Activated T-cell treated with anti-CD3 and anti-CD28 coated beads, Interleukin-2, amount 50 U/mL, for 24 hours (primary cell): ENCODE data around the gene SLC9B1.
"Not testable (repeated sequence)": the region's sequence is repeated elsewhere in the genome, so short reads cannot be mapped to it uniquely, and the experiment has no call there.

ENCODE experiments used
- DNase-seq: peaks from one replicate; pipeline ENCODE4 v3.0.0-alpha.2; 2020
- H3K27ac Mint-ChIP-seq: 2 replicates; pipeline ENCODE4 v1.8.0; 2020; ENCODE audit warnings: mild to moderate bottlenecking, mixed read lengths
- H3K27me3 Mint-ChIP-seq: 2 replicates; pipeline ENCODE4 v1.8.0; 2020; ENCODE audit warnings: mixed read lengths
- H3K36me3 Mint-ChIP-seq: 2 replicates; pipeline ENCODE4 v1.8.0; 2020; ENCODE audit warnings: low read depth, mixed read lengths
- H3K4me1 Mint-ChIP-seq: 2 replicates; pipeline ENCODE4 v1.8.0; 2020; ENCODE audit warnings: low read depth, mixed read lengths
- H3K4me3 Mint-ChIP-seq: 2 replicates; pipeline ENCODE4 v1.8.0; 2020; ENCODE audit warnings: mild to moderate bottlenecking, moderate library complexity, mixed read lengths
- H3K9me3 Mint-ChIP-seq: 2 replicates; pipeline ENCODE4 v1.8.0; 2020; ENCODE audit warnings: mixed read lengths

The SLC9B1 gene

GRCh38 chr4:102961813-102962212, 57.7 kb downstream of the SLC9B1 start:
- not testable (repeated sequence) for H3K36me3 Mint-ChIP-seq, H3K27me3 Mint-ChIP-seq, H3K4me1 Mint-ChIP-seq, H3K9me3 Mint-ChIP-seq, H3K4me3 Mint-ChIP-seq, H3K27ac Mint-ChIP-seq, DNase-seq

GRCh38 chr4:102959496-102959895, 60.0 kb downstream of the SLC9B1 start:
- Mint-ChIP-seq H3K4me1 (no peaks in the 10 kb centered on the region), H3K9me3 (peaks cover 17% of the 10 kb centered on the region), H3K36me3 (peaks cover 4% of the 10 kb centered on the region), H3K27ac (no peak overlapping the region), H3K27me3 (no peaks in the 10 kb centered on the region), H3K4me3 (no peak overlapping the region)
- no peak for DNase-seq

- Mint-ChIP-seq H3K36me3 (peaks cover 7% of the 10 kb centered on the region), H3K27me3 (no peaks in the 10 kb centered on the region), H3K4me1 (no peaks in the 10 kb centered on the region), H3K27ac (no peak overlapping the region), H3K4me3 (no peak overlapping the region), H3K9me3 (no peaks in the 10 kb centered on the region)
- DNase-seq = no peak
Measured at GRCh38 chr4:102945066-102945465, 74.4 kb downstream of the SLC9B1 start.

GRCh38 chr4:102938063-102938462, 81.4 kb downstream of the SLC9B1 start:
- not testable (repeated sequence) for H3K4me3 Mint-ChIP-seq, H3K4me1 Mint-ChIP-seq, H3K27me3 Mint-ChIP-seq, H3K9me3 Mint-ChIP-seq, H3K36me3 Mint-ChIP-seq, DNase-seq, H3K27ac Mint-ChIP-seq

GRCh38 chr4:102935716-102936115, 83.8 kb downstream of the SLC9B1 start:
- no peak for DNase-seq
- H3K36me3 Mint-ChIP-seq = no peaks in the 10 kb centered on the region
- H3K4me3 Mint-ChIP-seq = no peak overlapping the region
- H3K27me3 Mint-ChIP-seq = no peaks in the 10 kb centered on the region
- no peaks in the 10 kb centered on the region for H3K4me1 Mint-ChIP-seq
- no peaks in the 10 kb centered on the region for H3K9me3 Mint-ChIP-seq
- no peak overlapping the region for H3K27ac Mint-ChIP-seq

- DNase-seq, H3K4me1 Mint-ChIP-seq, H3K4me3 Mint-ChIP-seq, H3K27ac Mint-ChIP-seq, H3K27me3 Mint-ChIP-seq: not testable (repeated sequence)
- Mint-ChIP-seq H3K36me3 (peaks cover 32% of the 10 kb centered on the region), H3K9me3 (peaks cover 16% of the 10 kb centered on the region)
Measured at GRCh38 chr4:102919697-102920096, 99.8 kb downstream of the SLC9B1 start.

GRCh38 chr4:102918859-102919258, 100.6 kb downstream of the SLC9B1 start:
- H3K9me3 Mint-ChIP-seq = peaks cover 25% of the 10 kb centered on the region
- peaks cover 38% of the 10 kb centered on the region for H3K36me3 Mint-ChIP-seq
- no peaks in the 10 kb centered on the region for H3K27me3 Mint-ChIP-seq
- H3K4me3 Mint-ChIP-seq = no peak overlapping the region
- H3K27ac Mint-ChIP-seq = no peak overlapping the region
- DNase-seq = no peak
- H3K4me1 Mint-ChIP-seq = no peaks in the 10 kb centered on the region

GRCh38 chr4:102901804-102902203, 117.7 kb downstream of the SLC9B1 start:
- H3K27me3 Mint-ChIP-seq = no peaks in the 10 kb centered on the region
- H3K36me3 Mint-ChIP-seq = no peaks in the 10 kb centered on the region
- H3K9me3 Mint-ChIP-seq = no peaks in the 10 kb centered on the region
- H3K4me3 Mint-ChIP-seq = no peak overlapping the region
- H3K4me1 Mint-ChIP-seq = peaks cover 2% of the 10 kb centered on the region
- no peak overlapping the region for H3K27ac Mint-ChIP-seq
- no peak for DNase-seq

- H3K27ac Mint-ChIP-seq, H3K4me3 Mint-ChIP-seq, H3K36me3 Mint-ChIP-seq, H3K27me3 Mint-ChIP-seq, H3K9me3 Mint-ChIP-seq, H3K4me1 Mint-ChIP-seq, DNase-seq: not testable (repeated sequence)
Measured at GRCh38 chr4:102897610-102898009, 121.9 kb downstream of the SLC9B1 start.

- H3K27ac Mint-ChIP-seq, DNase-seq, H3K27me3 Mint-ChIP-seq, H3K36me3 Mint-ChIP-seq, H3K4me3 Mint-ChIP-seq, H3K9me3 Mint-ChIP-seq, H3K4me1 Mint-ChIP-seq: not testable (repeated sequence)
Measured at GRCh38 chr4:102896547-102896946, 123.0 kb downstream of the SLC9B1 start.

GRCh38 chr4:102889866-102890265, 129.6 kb downstream of the SLC9B1 start:
- not testable (repeated sequence) for H3K9me3 Mint-ChIP-seq, H3K27me3 Mint-ChIP-seq, DNase-seq, H3K4me3 Mint-ChIP-seq
- Mint-ChIP-seq H3K36me3 (peaks cover 22% of the 10 kb centered on the region), H3K4me1 (peaks cover 20% of the 10 kb centered on the region), H3K27ac (peak overlapping the region; percentile 8)

GRCh38 chr4:102888570-102888969, 130.9 kb downstream of the SLC9B1 start:
- not testable (repeated sequence) for H3K27me3 Mint-ChIP-seq, H3K4me3 Mint-ChIP-seq, DNase-seq, H3K9me3 Mint-ChIP-seq, H3K27ac Mint-ChIP-seq
- H3K36me3 Mint-ChIP-seq = peaks cover 26% of the 10 kb centered on the region
- H3K4me1 Mint-ChIP-seq = peaks cover 22% of the 10 kb centered on the region

- Mint-ChIP-seq H3K27me3 (no peaks in the 10 kb centered on the region), H3K27ac (no peak overlapping the region), H3K9me3 (peaks cover 2% of the 10 kb centered on the region), H3K4me1 (peaks cover 7% of the 10 kb centered on the region), H3K4me3 (no peak overlapping the region), H3K36me3 (peaks cover 41% of the 10 kb centered on the region)
- DNase-seq = no peak
Measured at GRCh38 chr4:102883278-102883677, 136.2 kb downstream of the SLC9B1 start.

- Mint-ChIP-seq H3K27me3 (no peaks in the 10 kb centered on the region), H3K36me3 (peaks cover 56% of the 10 kb centered on the region), H3K4me1 (peaks cover 7% of the 10 kb centered on the region), H3K27ac (no peak overlapping the region), H3K4me3 (no peak overlapping the region), H3K9me3 (peaks cover 9% of the 10 kb centered on the region)
- no peak for DNase-seq
Measured at GRCh38 chr4:102881343-102881742, 138.2 kb downstream of the SLC9B1 start.

- Mint-ChIP-seq H3K36me3 (peaks cover 65% of the 10 kb centered on the region), H3K4me3 (no peak overlapping the region), H3K9me3 (peaks cover 9% of the 10 kb centered on the region), H3K4me1 (peaks cover 14% of the 10 kb centered on the region), H3K27me3 (no peaks in the 10 kb centered on the region), H3K27ac (no peak overlapping the region)
- DNase-seq = no peak
Measured at GRCh38 chr4:102878901-102879300, 140.6 kb downstream of the SLC9B1 start.

- H3K4me3 Mint-ChIP-seq, H3K9me3 Mint-ChIP-seq, DNase-seq, H3K27me3 Mint-ChIP-seq, H3K27ac Mint-ChIP-seq: not testable (repeated sequence)
- peaks cover 69% of the 10 kb centered on the region for H3K36me3 Mint-ChIP-seq
- peaks cover 17% of the 10 kb centered on the region for H3K4me1 Mint-ChIP-seq
Measured at GRCh38 chr4:102878349-102878748, 141.2 kb downstream of the SLC9B1 start.
